HuH-7 (cell line): ENCODE results near the gene AHI1.
"Not testable (repeated sequence)": the region's sequence is repeated elsewhere in the genome, so short reads cannot be mapped to it uniquely, and the experiment has no call there.

Experiments used
- DNase-seq: peaks from one replicate; pipeline ENCODE4 v3.0.0; 2011; ENCODE audit warnings: low spot score

AHI1 gene

DNA sequence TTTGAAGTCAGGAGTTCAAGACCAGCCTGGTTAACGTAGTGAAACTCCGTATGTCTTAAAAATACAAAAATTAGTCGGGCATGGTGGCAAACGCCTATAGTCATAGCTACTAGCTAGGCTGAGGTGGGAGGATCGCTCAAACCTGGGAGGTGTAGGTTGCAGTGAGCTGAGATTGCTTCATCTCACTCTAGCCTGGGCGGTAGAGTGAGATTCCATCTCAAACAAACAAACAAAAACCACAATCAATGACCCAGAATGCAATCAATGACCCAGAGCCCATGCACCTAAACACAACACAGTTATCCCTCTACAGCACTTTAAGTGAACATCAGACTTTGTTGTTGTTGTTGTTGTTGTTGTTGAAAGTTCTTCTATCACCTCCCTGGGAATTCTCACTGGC lies 238.6 kb downstream of the AHI1 start:
- peak; percentile 26 for DNase-seq

DNA sequence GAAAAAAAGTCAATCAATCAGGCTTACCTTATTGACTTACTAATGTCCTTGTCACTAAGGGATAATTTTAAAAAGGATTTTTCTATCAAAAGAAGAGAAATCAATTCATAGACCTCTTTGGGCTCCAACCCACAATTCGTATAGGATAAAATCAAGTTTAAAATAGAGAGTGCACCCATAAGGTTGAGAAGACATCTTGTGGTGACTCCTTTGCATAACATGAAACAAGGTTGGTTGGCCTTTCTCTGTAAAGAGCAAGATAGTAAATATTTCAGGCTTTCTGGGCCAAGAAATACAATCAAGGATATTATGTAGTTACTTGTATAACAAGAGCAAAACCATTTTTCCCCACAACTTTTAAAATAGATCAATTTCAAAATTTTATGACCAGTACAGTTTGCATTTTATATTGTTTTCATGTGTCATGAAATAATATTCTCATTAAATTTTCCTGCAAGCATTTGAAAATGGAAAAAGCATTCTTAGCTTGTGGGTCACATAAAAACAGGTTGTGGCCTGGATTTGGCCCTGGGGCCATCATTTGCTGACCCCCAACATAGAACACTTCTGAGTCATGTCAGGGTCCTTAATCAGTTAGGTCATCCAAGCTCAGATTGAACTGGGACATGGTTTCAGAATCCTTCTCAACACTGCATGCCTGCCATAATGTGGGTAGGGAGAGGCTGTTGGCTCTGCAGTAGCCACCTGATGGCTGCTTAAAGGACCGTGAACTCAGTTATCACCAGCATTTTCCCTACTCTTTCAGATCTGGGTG lies 239.7 kb downstream of the AHI1 start:
- DNase-seq, result no peak

DNA sequence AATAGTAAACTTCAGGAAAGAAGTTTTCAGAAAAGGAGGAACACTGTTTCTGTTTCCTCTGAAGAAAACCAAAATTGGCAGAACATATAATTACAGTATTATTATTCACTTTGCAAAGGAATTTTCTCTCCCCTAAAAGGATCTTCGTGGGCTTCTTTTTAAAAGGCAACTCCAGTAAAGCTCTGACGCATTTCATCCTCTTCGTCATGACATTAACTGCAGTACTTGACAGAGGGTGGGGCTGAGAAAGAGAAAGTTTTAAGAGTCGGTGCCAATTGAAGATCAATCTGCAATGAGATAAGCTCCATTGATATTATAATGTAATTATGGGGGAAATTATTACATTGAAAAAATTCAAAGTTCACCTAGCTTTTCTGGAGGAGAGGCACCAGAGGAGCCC lies 240.7 kb downstream of the AHI1 start:
- no peak for DNase-seq

GRCh38 chr6:135254471-135254870 lies 243.1 kb downstream of the AHI1 start:
- DNase-seq, result no peak

GRCh38 chr6:135251498-135252441 lies 245.8 kb downstream of the AHI1 start:
- no peak for DNase-seq

GRCh38 chr6:135250751-135251497 lies 246.6 kb downstream of the AHI1 start:
- DNase-seq, result no peak

DNA sequence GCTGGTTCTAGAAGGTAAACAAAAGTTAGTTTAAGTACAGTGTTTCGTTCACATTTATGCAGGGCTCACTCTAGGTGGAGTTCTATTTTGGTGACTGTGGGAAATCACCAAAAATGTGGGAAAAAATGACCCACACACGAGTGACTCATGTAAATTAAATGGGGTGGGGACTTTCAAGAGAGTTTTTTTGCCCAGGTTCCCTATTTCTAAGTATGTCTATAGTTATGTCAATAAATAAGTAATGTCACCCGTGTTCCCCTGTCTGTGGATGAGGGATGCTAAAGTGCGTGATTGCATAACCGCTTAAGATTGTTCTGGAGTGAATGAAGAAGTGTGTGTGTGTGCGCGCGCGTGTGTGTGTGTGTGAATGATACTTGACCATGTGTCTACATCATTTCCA lies 247.3 kb downstream of the AHI1 start:
- DNase-seq, result no peak

- DNase-seq, result not testable (repeated sequence)
Measured at GRCh38 chr6:135246412-135247012, 251.0 kb downstream of the AHI1 start.

- DNase-seq, result no peak
Measured at GRCh38 chr6:135244805-135245204, 252.7 kb downstream of the AHI1 start.

DNA sequence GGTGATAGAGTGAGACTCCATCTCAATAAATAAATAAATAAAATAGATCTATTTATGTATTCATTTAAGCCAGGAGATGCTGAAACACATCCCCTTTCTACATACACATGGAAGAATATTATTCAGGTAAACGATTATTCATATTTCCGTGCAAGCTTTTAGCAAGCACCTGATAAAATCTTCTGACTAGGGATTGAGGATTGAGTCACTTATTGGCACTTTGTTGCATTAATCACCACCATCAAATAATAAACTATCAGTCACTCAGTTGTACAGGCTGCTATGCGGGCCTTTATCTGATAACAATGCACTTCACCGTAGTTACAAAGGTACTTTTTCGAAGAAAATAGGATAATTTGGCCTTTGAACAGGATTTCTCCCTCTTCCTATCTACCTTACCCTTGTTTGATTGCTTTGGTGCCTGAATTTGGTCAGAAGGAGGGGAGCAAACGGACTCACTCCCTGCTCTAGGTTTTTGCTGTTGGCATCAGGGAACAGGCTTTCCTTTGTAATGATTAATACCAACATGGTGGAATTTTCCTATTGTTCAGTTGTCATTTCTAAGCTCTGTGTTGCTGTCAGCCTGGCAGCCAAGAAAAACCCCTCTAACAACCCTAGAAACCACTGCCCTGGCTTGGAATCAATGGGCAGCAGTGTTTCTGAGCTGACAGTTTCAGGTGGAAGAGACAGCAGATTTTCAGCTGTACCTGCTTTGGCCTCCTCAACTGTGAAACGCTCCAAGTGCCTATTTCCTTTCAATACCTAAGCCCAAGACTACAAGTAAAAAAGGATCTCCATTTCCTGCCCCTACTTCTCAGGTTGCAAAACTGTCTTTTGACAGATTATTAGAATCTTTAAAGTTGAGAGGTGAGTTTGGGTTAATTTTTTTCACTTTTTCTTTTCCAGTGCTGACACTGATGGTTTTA lies 253.4 kb downstream of the AHI1 start:
- DNase-seq, result no peak

DNA sequence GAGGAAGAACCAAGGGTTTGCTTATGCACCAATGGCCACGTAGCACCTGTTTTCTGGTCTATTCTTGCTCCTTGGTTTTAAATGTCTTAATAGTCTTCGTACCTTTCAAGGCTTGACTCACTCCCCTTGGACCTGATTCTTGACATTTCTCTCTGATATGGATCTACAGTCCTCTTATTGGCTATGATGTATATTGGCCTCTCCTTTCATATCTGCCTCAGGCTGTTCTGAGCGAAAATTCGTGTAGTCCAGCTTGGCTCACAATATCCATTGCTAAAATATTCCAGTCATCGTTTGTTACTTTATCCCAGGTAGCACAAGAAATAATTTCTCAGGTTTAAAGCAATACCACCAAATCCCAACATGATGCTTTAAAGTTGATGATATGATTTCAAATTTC lies 256.8 kb downstream of the AHI1 start:
- no peak for DNase-seq

GRCh38 chr6:135236732-135237131 lies 260.8 kb downstream of the AHI1 start:
- no peak for DNase-seq

DNA sequence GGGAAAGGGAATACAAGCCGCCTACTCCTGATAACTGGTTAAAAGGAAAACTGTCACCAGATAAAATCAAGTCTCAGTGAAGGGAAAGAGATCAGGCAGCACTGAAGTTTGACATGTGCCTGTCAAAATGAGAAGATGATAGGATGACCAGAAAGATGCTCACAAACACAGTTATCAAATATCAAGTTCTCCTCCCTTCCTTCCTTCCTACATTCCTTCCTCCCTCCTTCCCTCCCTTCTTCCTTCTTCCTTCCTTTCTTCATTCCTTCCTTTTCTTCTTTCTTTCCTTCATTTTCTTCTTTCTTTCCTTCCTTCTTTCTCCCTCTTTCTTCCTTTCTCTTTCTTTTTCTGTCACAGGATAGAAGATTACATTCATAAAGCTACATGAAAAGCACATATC lies 261.2 kb downstream of the AHI1 start:
- DNase-seq, result no peak

- no peak for DNase-seq
Measured at GRCh38 chr6:135235716-135236115, 261.8 kb downstream of the AHI1 start.

DNA sequence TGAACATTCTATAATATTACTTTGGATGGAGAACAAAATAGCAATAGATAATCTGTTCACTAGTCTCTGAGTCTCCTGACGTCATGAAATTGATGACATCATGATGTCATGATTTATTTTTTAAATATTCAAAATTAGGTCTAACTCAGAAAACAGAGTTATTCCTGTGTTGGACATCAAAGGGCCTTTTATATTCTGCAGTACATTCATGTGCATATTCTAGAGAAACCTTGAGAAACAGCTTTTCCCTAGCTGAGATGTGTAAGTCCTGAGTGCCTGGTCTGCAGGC lies 263.1 kb downstream of the AHI1 start:
- DNase-seq, result no peak

DNA sequence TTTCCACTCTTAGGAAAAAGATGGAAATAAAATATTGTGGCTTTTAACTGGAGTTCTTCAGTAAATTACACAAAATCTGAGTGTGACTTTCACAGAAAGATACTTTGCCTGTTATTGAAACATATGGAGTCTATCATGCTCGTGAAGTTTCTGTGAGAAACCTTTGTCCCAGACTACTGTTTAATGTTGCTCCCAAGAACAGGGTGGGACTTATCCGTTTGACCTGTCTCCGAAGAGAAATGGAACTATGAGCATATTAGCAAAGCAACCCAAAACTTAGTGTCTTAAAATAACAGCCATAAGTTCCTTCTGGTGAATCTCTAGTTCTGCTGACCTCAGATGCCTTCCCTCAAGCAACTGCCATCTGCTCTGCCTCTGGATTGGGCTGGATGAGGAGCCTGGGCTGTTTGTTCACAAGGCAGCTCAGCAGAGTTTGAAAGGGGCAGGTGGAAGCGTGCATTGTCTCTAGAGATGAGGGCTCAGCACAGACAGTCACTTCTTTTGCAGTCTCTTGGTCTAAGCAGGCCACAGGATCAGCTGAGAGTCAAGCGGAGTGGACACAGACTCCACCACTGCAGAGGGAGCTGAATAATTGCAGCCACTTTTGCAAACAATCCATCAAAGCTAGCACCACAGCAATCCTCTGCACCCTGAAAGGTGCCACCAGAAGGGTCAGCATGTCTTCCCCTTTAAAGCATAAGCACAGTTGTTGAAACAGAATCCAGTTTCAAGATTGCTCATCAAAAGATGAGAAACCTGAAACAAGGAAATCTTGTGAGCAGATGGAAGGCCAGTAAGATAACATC lies 263.7 kb downstream of the AHI1 start:
- DNase-seq, result no peak
